Loucy (cell line): ENCODE data around the gene PGM2.

ENCODE experiments used
- H2AFZ ChIP-seq: fragments of 200-600 bp; sonication (generic); 2 replicates; pipeline ENCODE4 v1.6.0; 2016; ENCODE audit warnings: antibody characterized with exemption, mild to moderate bottlenecking, low read length, moderate library complexity
- H3F3A ChIP-seq: fragments of 200-600 bp; 2 replicates; pipeline ENCODE4 v1.6.0; 2016; ENCODE audit warnings: antibody characterized with exemption, low read depth, mild to moderate bottlenecking
- H3K27me3 ChIP-seq: fragments of 200-600 bp; sonication (generic); 2 replicates; pipeline ENCODE4 v1.6.1; 2014; ENCODE audit warnings: low read length, mild to moderate bottlenecking; ENCODE audit not compliant: insufficient read depth, poor library complexity, severe bottlenecking
- H3K36me3 ChIP-seq: fragments of 200-600 bp; sonication (generic); 2 replicates; pipeline ENCODE4 v1.6.1; 2016; ENCODE audit warnings: low read length; ENCODE audit not compliant: insufficient read depth
- H3K4me1 ChIP-seq: fragments of 200-600 bp; sonication (generic); 2 replicates; pipeline ENCODE4 v1.5.1; 2014; ENCODE audit warnings: low read length, mild to moderate bottlenecking; ENCODE audit not compliant: insufficient read depth, poor library complexity, severe bottlenecking
- H3K4me2 ChIP-seq: fragments of 200-600 bp; sonication (generic); 2 replicates; pipeline ENCODE4 v1.6.0; 2014; ENCODE audit warnings: antibody characterized with exemption, low read length, low read depth, mild to moderate bottlenecking; ENCODE audit not compliant: poor library complexity, severe bottlenecking
- H3K4me3 ChIP-seq: fragments of 200-600 bp; sonication (generic); 2 replicates; pipeline ENCODE4 v1.5.1; 2014; ENCODE audit warnings: low read length, mild to moderate bottlenecking, mixed read lengths; ENCODE audit not compliant: poor library complexity, severe bottlenecking
- H3K79me2 ChIP-seq: fragments of 200-600 bp; sonication (generic); 2 replicates; pipeline ENCODE4 v1.6.1; 2014; ENCODE audit warnings: low read length; ENCODE audit not compliant: insufficient read depth
- H3K9ac ChIP-seq: fragments of 200-600 bp; sonication (generic); 2 replicates; pipeline ENCODE4 v1.6.0; 2014; ENCODE audit warnings: mild to moderate bottlenecking, low read depth, low read length, moderate library complexity; ENCODE audit not compliant: poor library complexity, severe bottlenecking
- H3K9me2 ChIP-seq: fragments of 200-600 bp; sonication (generic); replicated peaks from 2 replicates; pipeline ENCODE4 v1.6.1; 2016; ENCODE audit warnings: low read depth, low read length, mixed read lengths
- H3K9me3 ChIP-seq: fragments of 200-600 bp; sonication (generic); 2 replicates; pipeline ENCODE4 v1.6.1; 2014; ENCODE audit warnings: mild to moderate bottlenecking, antibody characterized with exemption, low read length, low read depth; ENCODE audit not compliant: insufficient read depth
- H4K20me1 ChIP-seq: fragments of 200-600 bp; sonication (generic); 2 replicates; pipeline ENCODE4 v1.6.0; 2014; ENCODE audit warnings: antibody characterized with exemption, low read length, mild to moderate bottlenecking; ENCODE audit not compliant: insufficient read depth, poor library complexity, severe bottlenecking
- EZH2phosphoT487 ChIP-seq: fragments of 200-600 bp; IDR thresholded peaks from 2 replicates; pipeline ENCODE4 v1.6.1; 2018; ENCODE audit warnings: antibody characterized with exemption, mild to moderate bottlenecking, moderate library complexity, borderline replicate concordance
- TF ChIP-seq, protein P1 (sequence below): fragments of 200-600 bp; sonication (generic); conservative IDR thresholded peaks from 2 replicates; pipeline ENCODE4 v1.5.1; 2014; ENCODE audit warnings: mild to moderate bottlenecking, antibody characterized with exemption, low read length

The PGM2 gene

DNA sequence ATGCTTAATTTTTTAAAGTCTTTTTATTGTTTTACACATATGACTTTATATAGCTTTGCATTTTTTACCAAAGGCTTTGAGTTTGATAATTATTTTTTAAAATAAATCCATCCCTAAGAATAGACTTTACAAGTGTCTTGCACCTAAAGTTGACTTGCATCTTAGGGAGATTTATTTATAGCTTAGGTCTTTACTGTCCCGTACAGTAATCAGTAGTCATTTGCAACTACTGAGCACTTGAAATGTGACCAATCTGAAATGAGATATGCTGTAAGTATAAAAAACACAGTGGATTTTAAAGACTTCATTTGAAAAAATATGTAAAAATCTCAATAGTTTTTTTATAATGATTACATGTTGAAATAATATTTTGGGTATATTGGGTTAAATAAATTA lies 83.6 kb downstream of the PGM2 start:
- TF ChIP-seq, protein P1, sequence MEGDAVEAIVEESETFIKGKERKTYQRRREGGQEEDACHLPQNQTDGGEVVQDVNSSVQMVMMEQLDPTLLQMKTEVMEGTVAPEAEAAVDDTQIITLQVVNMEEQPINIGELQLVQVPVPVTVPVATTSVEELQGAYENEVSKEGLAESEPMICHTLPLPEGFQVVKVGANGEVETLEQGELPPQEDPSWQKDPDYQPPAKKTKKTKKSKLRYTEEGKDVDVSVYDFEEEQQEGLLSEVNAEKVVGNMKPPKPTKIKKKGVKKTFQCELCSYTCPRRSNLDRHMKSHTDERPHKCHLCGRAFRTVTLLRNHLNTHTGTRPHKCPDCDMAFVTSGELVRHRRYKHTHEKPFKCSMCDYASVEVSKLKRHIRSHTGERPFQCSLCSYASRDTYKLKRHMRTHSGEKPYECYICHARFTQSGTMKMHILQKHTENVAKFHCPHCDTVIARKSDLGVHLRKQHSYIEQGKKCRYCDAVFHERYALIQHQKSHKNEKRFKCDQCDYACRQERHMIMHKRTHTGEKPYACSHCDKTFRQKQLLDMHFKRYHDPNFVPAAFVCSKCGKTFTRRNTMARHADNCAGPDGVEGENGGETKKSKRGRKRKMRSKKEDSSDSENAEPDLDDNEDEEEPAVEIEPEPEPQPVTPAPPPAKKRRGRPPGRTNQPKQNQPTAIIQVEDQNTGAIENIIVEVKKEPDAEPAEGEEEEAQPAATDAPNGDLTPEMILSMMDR = no peak
- TF ChIP-seq EZH2phosphoT487 = no peak
- H4K20me1 ChIP-seq = no peaks in the 10 kb centered on the region
- no peak overlapping the region for H3K4me2 ChIP-seq
- no peaks in the 10 kb centered on the region for H3K27me3 ChIP-seq
- H3K4me1 ChIP-seq = peaks cover 10% of the 10 kb centered on the region
- H3K9me2 ChIP-seq = no peaks in the 10 kb centered on the region
- H3K79me2 ChIP-seq = peaks cover 61% of the 10 kb centered on the region
- H3K4me3 ChIP-seq = no peak overlapping the region
- H3K9ac ChIP-seq = no peak overlapping the region
- no peaks in the 10 kb centered on the region for H3F3A ChIP-seq
- no peaks in the 10 kb centered on the region for H3K9me3 ChIP-seq
- no peak overlapping the region for H2AFZ ChIP-seq
- peaks cover 4% of the 10 kb centered on the region; the same call in 1 of the 2 replicates for H3K36me3 ChIP-seq
